ENCODE results near the gene RAB44. TPM values are rescaled to one million over a fixed set of nuclear protein-coding genes. Genes with fewer than 3 reads are reported as not detected.

Gene RAB44
- total RNA-seq, 1 donor from 2014 or later: 0.95 TPM

DNA sequence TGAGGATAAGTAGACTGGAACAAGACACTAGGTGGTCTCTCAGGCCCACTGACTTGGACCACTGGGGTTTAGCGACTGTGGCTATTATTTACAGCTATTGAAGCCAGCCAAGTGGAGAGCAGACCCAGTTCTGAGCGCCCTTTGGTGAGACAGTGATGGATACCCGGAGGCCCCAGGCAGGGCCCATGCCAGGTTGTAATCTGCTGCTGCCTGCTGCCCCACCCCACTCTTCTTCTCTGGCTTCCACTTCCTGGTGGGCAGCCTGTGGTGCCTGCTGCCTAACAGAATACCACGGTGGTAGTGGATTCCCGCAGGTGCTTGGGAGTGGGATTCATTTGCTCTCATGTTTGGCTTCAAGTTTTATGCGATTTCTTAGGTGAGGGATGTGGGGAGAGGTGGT is 570 bp downstream of the RAB44 start:
- ATAC-seq (no peak), DNase-seq (no peak)
- no peaks in the 10 kb centered on the region for H3K27me3 ChIP-seq (ENCODE audit: low read depth)
- H3K27ac ChIP-seq: no peak overlapping the region
- H3K4me1 ChIP-seq: peaks cover under 1% of the 10 kb centered on the region
- H3K4me3 ChIP-seq: no peak overlapping the region
- H3K9me3 ChIP-seq: no peaks in the 10 kb centered on the region
- TF ChIP-seq, protein P1, sequence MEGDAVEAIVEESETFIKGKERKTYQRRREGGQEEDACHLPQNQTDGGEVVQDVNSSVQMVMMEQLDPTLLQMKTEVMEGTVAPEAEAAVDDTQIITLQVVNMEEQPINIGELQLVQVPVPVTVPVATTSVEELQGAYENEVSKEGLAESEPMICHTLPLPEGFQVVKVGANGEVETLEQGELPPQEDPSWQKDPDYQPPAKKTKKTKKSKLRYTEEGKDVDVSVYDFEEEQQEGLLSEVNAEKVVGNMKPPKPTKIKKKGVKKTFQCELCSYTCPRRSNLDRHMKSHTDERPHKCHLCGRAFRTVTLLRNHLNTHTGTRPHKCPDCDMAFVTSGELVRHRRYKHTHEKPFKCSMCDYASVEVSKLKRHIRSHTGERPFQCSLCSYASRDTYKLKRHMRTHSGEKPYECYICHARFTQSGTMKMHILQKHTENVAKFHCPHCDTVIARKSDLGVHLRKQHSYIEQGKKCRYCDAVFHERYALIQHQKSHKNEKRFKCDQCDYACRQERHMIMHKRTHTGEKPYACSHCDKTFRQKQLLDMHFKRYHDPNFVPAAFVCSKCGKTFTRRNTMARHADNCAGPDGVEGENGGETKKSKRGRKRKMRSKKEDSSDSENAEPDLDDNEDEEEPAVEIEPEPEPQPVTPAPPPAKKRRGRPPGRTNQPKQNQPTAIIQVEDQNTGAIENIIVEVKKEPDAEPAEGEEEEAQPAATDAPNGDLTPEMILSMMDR (IDR thresholded peaks at IDR 0.05): no peak
- no peaks in the 10 kb centered on the region for H3K36me3 ChIP-seq
- intact Hi-C loops (cut with DNase I): no loop called here

GRCh38 chr6:36698871-36699271 is 1.2 kb downstream of the RAB44 start:
- H3K27ac ChIP-seq: no peak overlapping the region
- H3K36me3 ChIP-seq: no peaks in the 10 kb centered on the region
- H3K4me3 ChIP-seq: no peak overlapping the region
- H3K9me3 ChIP-seq: no peaks in the 10 kb centered on the region
- H3K4me1 ChIP-seq: no peaks in the 10 kb centered on the region
- DNase-seq (no peak), ATAC-seq (no peak)
- no peaks in the 10 kb centered on the region for H3K27me3 ChIP-seq (ENCODE audit: low read depth)
- TF ChIP-seq, protein P1 (IDR thresholded peaks at IDR 0.05): no peak
- intact Hi-C loops (cut with DNase I): no loop called here

DNA sequence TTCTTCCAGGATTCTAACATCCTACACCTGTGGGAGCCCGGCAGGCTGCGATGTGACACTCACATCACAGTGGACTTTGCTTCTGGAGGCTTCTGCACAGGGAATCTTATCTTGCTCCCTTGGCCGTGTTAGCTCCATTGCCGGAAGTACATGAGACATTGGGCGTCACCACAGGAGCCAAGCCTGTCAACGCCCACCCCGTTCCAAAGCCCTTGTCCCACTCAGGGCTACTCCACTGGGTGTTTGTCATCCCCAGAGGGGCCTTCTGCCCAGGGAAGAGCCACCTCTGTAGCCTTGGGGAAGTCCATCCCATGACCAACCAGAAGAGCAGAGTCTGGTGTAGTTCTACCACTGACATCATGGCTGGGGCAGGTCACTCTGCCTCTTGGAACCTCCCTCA is 1.7 kb downstream of the RAB44 start:
- no peak overlapping the region for H3K27ac ChIP-seq
- ATAC-seq (no peak), DNase-seq (no peak)
- H3K4me1 ChIP-seq: no peaks in the 10 kb centered on the region
- no peaks in the 10 kb centered on the region for H3K9me3 ChIP-seq
- H3K4me3 ChIP-seq: no peak overlapping the region
- no peaks in the 10 kb centered on the region for H3K36me3 ChIP-seq
- intact Hi-C loops (cut with DNase I): no loop called here
- TF ChIP-seq, protein P1 (IDR thresholded peaks at IDR 0.05): no peak
- H3K27me3 ChIP-seq (ENCODE audit: low read depth): no peaks in the 10 kb centered on the region

GRCh38 chr6:36700071-36700812 is 2.6 kb downstream of the RAB44 start:
- Histone ChIP-seq H3K27me3 (ENCODE audit: low read depth) (no peaks in the 10 kb centered on the region), H3K36me3 (no peaks in the 10 kb centered on the region), H3K4me1 (no peaks in the 10 kb centered on the region), H3K4me3 (no peak overlapping the region), H3K27ac (no peak overlapping the region), H3K9me3 (no peaks in the 10 kb centered on the region)
- no peak for ATAC-seq
- no peak for DNase-seq
- intact Hi-C loops (cut with DNase I): no loop called here
- TF ChIP-seq, protein P1 (IDR thresholded peaks at IDR 0.05): no peak

DNA sequence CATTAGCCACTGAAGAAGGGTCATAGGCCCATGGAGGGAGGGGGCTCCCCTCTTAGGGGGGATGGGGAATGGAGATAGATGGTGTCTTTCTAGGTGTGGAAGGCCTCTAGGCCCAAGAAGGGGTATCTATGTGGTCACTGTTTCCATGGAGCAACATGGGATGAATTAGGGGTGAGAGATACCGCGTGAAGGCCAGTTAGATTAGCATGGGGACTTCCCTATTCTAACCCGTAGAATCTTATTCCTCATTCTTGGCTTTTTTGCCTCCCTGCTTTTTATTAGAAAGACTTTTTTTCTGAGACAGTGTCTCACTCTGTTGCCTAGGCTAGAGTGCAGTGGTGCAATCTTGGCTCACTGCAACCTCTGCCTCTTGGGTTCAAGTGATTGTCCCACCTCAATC is 3.2 kb downstream of the RAB44 start:
- Histone ChIP-seq H3K27me3 (ENCODE audit: low read depth) (no peaks in the 10 kb centered on the region), H3K4me1 (no peaks in the 10 kb centered on the region), H3K36me3 (no peaks in the 10 kb centered on the region), H3K27ac (no peak overlapping the region), H3K4me3 (no peak overlapping the region), H3K9me3 (no peaks in the 10 kb centered on the region)
- intact Hi-C loops (cut with DNase I): no loop called here
- DNase-seq (no peak), ATAC-seq (peak in 1 of 2 donors; percentile 59)
- TF ChIP-seq, protein P1 (IDR thresholded peaks at IDR 0.05): no peak

Measured in lower lobe of right lung (tissue), 2 donors.